Measurements from ENCODE around the gene ZC3H11A.

ZC3H11A gene

GRCh38 chr1:203765029-203765837 is 30.2 kb upstream of the ZC3H11A start, which contains the start of gene LAX1:
Gene LAX1 (plus strand): TSS chr1:203765183. CDS start chr1:203765566, 383 bp downstream.
- Histone ChIP-seq H3K36me3 (ENCODE audit: control insufficient read depth, insufficient read depth, low read length) (no peaks in the 10 kb centered on the region), H3K9ac (ENCODE audit: low read depth, low read length) (no peak within 1 kb of the TSS), H3K4me1 (ENCODE audit: control insufficient read depth, insufficient read depth, low read length) (no peaks in the 10 kb centered on the region), H3K9me3 (ENCODE audit: control insufficient read depth, insufficient read depth, low read length) (no peaks in the 10 kb centered on the region), H3K4me3 (ENCODE audit: low read depth, low read length) (no peak within 1 kb of the TSS), H3K27me3 (ENCODE audit: control insufficient read depth, insufficient read depth, low read length) (no peaks in the 10 kb centered on the region)

DNA sequence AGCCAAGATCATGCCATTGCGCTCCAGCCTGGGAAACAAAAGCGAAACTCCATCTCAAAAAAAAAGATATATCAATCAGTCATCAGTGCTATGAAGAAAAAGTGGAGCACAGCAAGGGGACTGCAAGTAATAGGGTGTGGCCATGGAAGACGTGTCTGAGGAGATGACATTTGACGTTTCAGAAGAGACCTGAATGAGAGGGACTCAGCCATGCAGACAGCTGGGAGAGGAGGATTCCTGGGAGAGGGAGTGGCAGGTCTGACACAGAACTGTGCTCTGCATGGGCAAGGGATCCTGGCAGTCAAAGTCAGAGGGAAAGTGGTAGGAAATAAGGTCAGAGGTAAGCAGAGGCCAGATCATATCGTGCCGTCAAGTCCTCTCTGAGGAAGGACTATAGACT is 27.2 kb upstream of the ZC3H11A start:
- H3K9ac ChIP-seq (ENCODE audit: low read depth, low read length) = no peak overlapping the region
- no peaks in the 10 kb centered on the region for H3K27me3 ChIP-seq (ENCODE audit: control insufficient read depth, insufficient read depth, low read length)
- no peaks in the 10 kb centered on the region for H3K4me1 ChIP-seq (ENCODE audit: control insufficient read depth, insufficient read depth, low read length)
- no peaks in the 10 kb centered on the region for H3K9me3 ChIP-seq (ENCODE audit: control insufficient read depth, insufficient read depth, low read length)
- H3K36me3 ChIP-seq (ENCODE audit: control insufficient read depth, insufficient read depth, low read length) = no peaks in the 10 kb centered on the region
- H3K4me3 ChIP-seq (ENCODE audit: low read depth, low read length) = no peak overlapping the region

DNA sequence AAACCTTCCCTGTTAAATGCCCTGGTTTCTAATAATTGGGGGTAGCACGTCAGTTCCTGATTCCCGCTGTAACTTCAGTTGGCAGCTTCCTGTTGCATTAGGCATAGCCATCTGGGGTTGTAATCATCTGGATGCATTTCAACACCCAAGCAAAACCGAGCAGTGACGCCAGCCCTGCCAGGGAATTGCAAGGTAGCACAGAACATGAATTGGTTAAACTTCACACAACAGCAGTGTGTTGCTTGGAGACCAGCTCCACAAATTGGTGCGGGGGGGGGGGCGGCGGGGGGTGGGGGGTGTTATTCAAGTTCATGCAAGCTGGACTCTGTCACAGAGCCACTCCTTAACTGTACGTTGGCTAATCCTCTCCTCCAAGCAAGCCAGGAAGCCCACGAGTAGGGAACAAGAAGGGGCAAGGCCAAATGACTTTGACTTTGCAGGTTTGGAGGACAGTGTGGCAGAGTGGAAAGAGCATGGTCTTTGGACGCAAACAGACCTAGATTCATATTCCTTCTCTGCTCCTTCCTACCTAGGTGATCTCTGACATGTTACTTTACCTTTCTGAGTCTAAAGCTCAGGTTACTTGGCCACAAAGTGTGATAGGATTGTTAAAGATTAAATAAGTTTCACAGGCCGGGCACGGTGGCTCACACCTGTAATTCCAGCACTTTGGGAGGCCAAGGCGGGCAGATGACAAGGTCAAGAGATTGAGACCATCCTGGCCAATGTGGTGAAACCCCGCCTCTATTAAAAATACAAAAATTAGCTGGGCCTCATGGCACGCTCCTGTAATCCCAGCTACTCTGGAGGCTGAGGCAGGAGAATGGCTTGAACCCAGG is 25.7 kb upstream of the ZC3H11A start:
- Histone ChIP-seq H3K27me3 (ENCODE audit: control insufficient read depth, insufficient read depth, low read length) (no peaks in the 10 kb centered on the region), H3K4me3 (ENCODE audit: low read depth, low read length) (no peak overlapping the region), H3K9ac (ENCODE audit: low read depth, low read length) (no peak overlapping the region)

GRCh38 chr1:203771901-203772301 is 23.5 kb upstream of the ZC3H11A start:
- H3K4me3 ChIP-seq (ENCODE audit: low read depth, low read length) = no peak overlapping the region
- H3K9ac ChIP-seq (ENCODE audit: low read depth, low read length) = no peak overlapping the region
- no peaks in the 10 kb centered on the region for H3K27me3 ChIP-seq (ENCODE audit: control insufficient read depth, insufficient read depth, low read length)
- H3K36me3 ChIP-seq (ENCODE audit: control insufficient read depth, insufficient read depth, low read length) = no peaks in the 10 kb centered on the region
- H3K4me1 ChIP-seq (ENCODE audit: control insufficient read depth, insufficient read depth, low read length) = no peaks in the 10 kb centered on the region
- no peaks in the 10 kb centered on the region for H3K9me3 ChIP-seq (ENCODE audit: control insufficient read depth, insufficient read depth, low read length)

More for the DNA sequence above, 25.7 kb upstream of the ZC3H11A start:
- H3K4me1 ChIP-seq (ENCODE audit: control insufficient read depth, insufficient read depth, low read length) = no peaks in the 10 kb centered on the region
- no peaks in the 10 kb centered on the region for H3K36me3 ChIP-seq (ENCODE audit: control insufficient read depth, insufficient read depth, low read length)
- H3K9me3 ChIP-seq (ENCODE audit: control insufficient read depth, insufficient read depth, low read length) = no peaks in the 10 kb centered on the region

DNA sequence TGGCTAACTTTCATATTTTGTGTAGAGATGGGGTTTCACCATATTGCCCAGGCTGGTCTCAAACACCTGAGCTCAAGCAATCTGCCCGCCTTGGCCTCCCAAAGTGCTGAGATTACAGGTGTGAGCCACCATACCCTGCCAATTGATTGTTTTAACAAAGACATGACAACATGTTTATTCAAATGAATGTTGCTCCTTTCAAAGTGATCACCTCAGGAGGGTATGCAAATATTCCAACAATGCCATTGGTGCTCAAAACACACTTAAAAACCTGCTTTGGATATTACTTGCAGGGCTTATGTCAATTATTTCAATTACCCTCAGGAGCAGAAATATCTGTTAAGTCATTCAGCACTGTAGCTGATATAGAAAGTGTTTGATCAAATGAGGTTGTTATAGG is 22.6 kb upstream of the ZC3H11A start:
- Histone ChIP-seq H3K9ac (ENCODE audit: low read depth, low read length) (no peak overlapping the region), H3K36me3 (ENCODE audit: control insufficient read depth, insufficient read depth, low read length) (no peaks in the 10 kb centered on the region), H3K9me3 (ENCODE audit: control insufficient read depth, insufficient read depth, low read length) (no peaks in the 10 kb centered on the region), H3K27me3 (ENCODE audit: control insufficient read depth, insufficient read depth, low read length) (no peaks in the 10 kb centered on the region), H3K4me3 (ENCODE audit: low read depth, low read length) (no peak overlapping the region), H3K4me1 (ENCODE audit: control insufficient read depth, insufficient read depth, low read length) (no peaks in the 10 kb centered on the region)

GRCh38 chr1:203776636-203777035 is 18.8 kb upstream of the ZC3H11A start:
- H3K27me3 ChIP-seq (ENCODE audit: control insufficient read depth, insufficient read depth, low read length) = no peaks in the 10 kb centered on the region
- no peak overlapping the region for H3K4me3 ChIP-seq (ENCODE audit: low read depth, low read length)
- H3K36me3 ChIP-seq (ENCODE audit: control insufficient read depth, insufficient read depth, low read length) = no peaks in the 10 kb centered on the region
- H3K9ac ChIP-seq (ENCODE audit: low read depth, low read length) = no peak overlapping the region
- H3K9me3 ChIP-seq (ENCODE audit: control insufficient read depth, insufficient read depth, low read length) = no peaks in the 10 kb centered on the region
- no peaks in the 10 kb centered on the region for H3K4me1 ChIP-seq (ENCODE audit: control insufficient read depth, insufficient read depth, low read length)

DNA sequence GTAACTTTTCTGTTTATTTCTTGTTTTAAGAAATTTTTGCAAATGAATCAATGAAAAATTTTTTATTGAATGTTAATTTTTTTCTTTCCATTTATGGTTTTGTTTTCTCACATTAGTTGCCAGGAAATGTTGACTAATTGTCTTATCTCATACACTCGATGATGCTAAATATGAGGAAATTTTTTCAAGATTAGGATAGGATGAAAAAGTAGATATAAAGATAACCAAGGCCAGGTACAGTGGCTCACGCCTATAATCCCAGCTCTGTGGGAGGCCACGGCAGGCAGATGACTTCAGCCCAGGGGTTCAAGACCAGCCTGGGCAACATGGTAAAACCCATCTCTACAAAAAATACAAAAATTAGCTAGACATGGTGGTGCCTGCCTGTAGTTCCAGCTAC is 17.8 kb upstream of the ZC3H11A start:
- no peaks in the 10 kb centered on the region for H3K36me3 ChIP-seq (ENCODE audit: control insufficient read depth, insufficient read depth, low read length)

DNA sequence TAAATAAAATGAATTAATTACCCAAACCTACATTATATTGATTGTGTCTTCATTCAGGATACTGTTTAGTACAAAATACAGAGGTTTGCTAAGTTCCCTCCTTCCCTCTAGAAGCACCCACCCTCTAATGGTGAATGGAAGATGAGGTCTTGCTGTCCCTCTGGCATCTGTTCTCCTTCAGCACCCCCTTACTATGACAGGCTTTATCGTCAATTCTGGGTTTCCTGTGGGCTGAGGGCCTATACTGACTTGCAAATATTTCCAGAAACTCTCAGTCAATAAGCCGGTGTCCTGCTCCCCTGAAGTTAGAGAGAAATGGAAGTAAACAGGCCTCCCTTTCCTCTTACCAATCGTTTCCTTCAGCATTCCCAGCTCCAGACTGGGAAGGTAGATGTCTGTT is 17.3 kb upstream of the ZC3H11A start:
- no peaks in the 10 kb centered on the region for H3K27me3 ChIP-seq (ENCODE audit: control insufficient read depth, insufficient read depth, low read length)
- H3K4me3 ChIP-seq (ENCODE audit: low read depth, low read length) = no peak overlapping the region
- H3K9ac ChIP-seq (ENCODE audit: low read depth, low read length) = no peak overlapping the region
- no peaks in the 10 kb centered on the region for H3K9me3 ChIP-seq (ENCODE audit: control insufficient read depth, insufficient read depth, low read length)
- H3K36me3 ChIP-seq (ENCODE audit: control insufficient read depth, insufficient read depth, low read length) = no peaks in the 10 kb centered on the region
- H3K4me1 ChIP-seq (ENCODE audit: control insufficient read depth, insufficient read depth, low read length) = no peaks in the 10 kb centered on the region

More for the DNA sequence above, 17.8 kb upstream of the ZC3H11A start:
- H3K9me3 ChIP-seq (ENCODE audit: control insufficient read depth, insufficient read depth, low read length) = no peaks in the 10 kb centered on the region
- H3K4me3 ChIP-seq (ENCODE audit: low read depth, low read length) = no peak overlapping the region
- no peaks in the 10 kb centered on the region for H3K27me3 ChIP-seq (ENCODE audit: control insufficient read depth, insufficient read depth, low read length)
- H3K9ac ChIP-seq (ENCODE audit: low read depth, low read length) = no peak overlapping the region
- H3K4me1 ChIP-seq (ENCODE audit: control insufficient read depth, insufficient read depth, low read length) = no peaks in the 10 kb centered on the region

GRCh38 chr1:203778789-203779188 is 16.6 kb upstream of the ZC3H11A start:
- no peak overlapping the region for H3K4me3 ChIP-seq (ENCODE audit: low read depth, low read length)
- H3K4me1 ChIP-seq (ENCODE audit: control insufficient read depth, insufficient read depth, low read length) = peaks cover 3% of the 10 kb centered on the region
- H3K9me3 ChIP-seq (ENCODE audit: control insufficient read depth, insufficient read depth, low read length) = no peaks in the 10 kb centered on the region
- H3K27me3 ChIP-seq (ENCODE audit: control insufficient read depth, insufficient read depth, low read length) = no peaks in the 10 kb centered on the region
- no peaks in the 10 kb centered on the region for H3K36me3 ChIP-seq (ENCODE audit: control insufficient read depth, insufficient read depth, low read length)
- H3K9ac ChIP-seq (ENCODE audit: low read depth, low read length) = no peak overlapping the region

GRCh38 chr1:203781962-203782361 is 13.5 kb upstream of the ZC3H11A start:
- H3K4me1 ChIP-seq (ENCODE audit: control insufficient read depth, insufficient read depth, low read length) = peaks cover 6% of the 10 kb centered on the region
- no peaks in the 10 kb centered on the region for H3K27me3 ChIP-seq (ENCODE audit: control insufficient read depth, insufficient read depth, low read length)
- peaks cover 4% of the 10 kb centered on the region for H3K9me3 ChIP-seq (ENCODE audit: control insufficient read depth, insufficient read depth, low read length)
- H3K36me3 ChIP-seq (ENCODE audit: control insufficient read depth, insufficient read depth, low read length) = no peaks in the 10 kb centered on the region
- no peak overlapping the region for H3K9ac ChIP-seq (ENCODE audit: low read depth, low read length)
- no peak overlapping the region for H3K4me3 ChIP-seq (ENCODE audit: low read depth, low read length)

DNA sequence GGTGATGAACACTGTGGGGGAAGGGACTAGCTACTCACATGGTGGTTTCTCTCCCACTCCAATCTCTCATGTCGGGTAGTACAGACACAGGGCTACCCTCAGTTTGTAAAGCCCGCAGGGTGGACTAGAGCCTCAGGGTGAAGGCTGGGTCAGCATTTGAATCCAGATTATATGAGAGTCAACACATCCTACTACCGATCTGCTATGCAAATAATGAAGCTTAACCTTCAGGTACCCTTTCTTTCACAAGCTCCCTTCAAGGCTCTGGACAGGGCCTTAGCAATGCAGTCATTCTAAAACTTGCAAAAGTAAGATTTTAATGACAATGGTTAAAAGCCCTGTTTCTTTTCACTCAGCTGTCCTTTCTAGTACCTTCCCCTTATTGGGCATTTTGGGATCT is 5.5 kb upstream of the ZC3H11A start:
- Histone ChIP-seq H3K9ac (ENCODE audit: low read depth, low read length) (no peak overlapping the region), H3K9me3 (ENCODE audit: control insufficient read depth, insufficient read depth, low read length) (peaks cover 4% of the 10 kb centered on the region), H3K4me3 (ENCODE audit: low read depth, low read length) (no peak overlapping the region), H3K27me3 (ENCODE audit: control insufficient read depth, insufficient read depth, low read length) (no peaks in the 10 kb centered on the region), H3K4me1 (ENCODE audit: control insufficient read depth, insufficient read depth, low read length) (peaks cover 11% of the 10 kb centered on the region), H3K36me3 (ENCODE audit: control insufficient read depth, insufficient read depth, low read length) (no peaks in the 10 kb centered on the region)

DNA sequence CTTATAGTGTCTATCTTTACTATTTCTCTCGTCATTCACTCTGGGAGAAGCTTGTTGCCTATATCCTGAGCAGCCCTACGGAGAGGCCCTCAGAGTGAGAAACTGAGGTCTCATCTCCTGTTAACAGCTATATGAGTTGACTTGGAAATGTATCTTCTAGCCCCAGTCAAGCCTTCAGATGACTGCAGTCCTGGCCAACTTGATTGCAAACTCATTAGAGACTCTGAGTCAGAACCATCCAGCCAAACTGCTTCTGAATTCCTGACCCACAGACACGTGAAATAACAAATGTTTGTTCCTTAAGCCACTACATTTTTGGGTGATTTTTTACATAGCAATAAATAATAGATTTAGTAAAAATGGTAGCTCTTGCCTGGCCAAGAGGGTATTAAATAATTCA is 3.9 kb upstream of the ZC3H11A start:
- H3K4me1 ChIP-seq (ENCODE audit: control insufficient read depth, insufficient read depth, low read length) = peaks cover 13% of the 10 kb centered on the region
- no peaks in the 10 kb centered on the region for H3K27me3 ChIP-seq (ENCODE audit: control insufficient read depth, insufficient read depth, low read length)
- no peak overlapping the region for H3K4me3 ChIP-seq (ENCODE audit: low read depth, low read length)
- no peak overlapping the region for H3K9ac ChIP-seq (ENCODE audit: low read depth, low read length)
- no peaks in the 10 kb centered on the region for H3K9me3 ChIP-seq (ENCODE audit: control insufficient read depth, insufficient read depth, low read length)
- no peaks in the 10 kb centered on the region for H3K36me3 ChIP-seq (ENCODE audit: control insufficient read depth, insufficient read depth, low read length)
